Measurements from ENCODE around the gene ZIC4.

The ZIC4 gene

GRCh38 chr3:147404800-147405230 lies 1.5 kb downstream of the ZIC4 start:
- DNase-seq (ENCODE audit: low spot score): no peak

GRCh38 chr3:147404000-147404799 lies 2.1 kb downstream of the ZIC4 start:
- DNase-seq (ENCODE audit: low spot score): no peak

GRCh38 chr3:147403511-147403910 lies 2.8 kb downstream of the ZIC4 start:
- DNase-seq (ENCODE audit: low spot score): no peak

GRCh38 chr3:147402159-147402558 lies 4.2 kb downstream of the ZIC4 start:
- DNase-seq (ENCODE audit: low spot score): no peak

GRCh38 chr3:147401421-147401820 lies 4.9 kb downstream of the ZIC4 start:
- DNase-seq (ENCODE audit: low spot score): no peak

GRCh38 chr3:147400999-147401398 lies 5.3 kb downstream of the ZIC4 start:
- DNase-seq (ENCODE audit: low spot score): no peak

- DNase-seq (ENCODE audit: low spot score): no peak
Measured at GRCh38 chr3:147400111-147400510, 6.2 kb downstream of the ZIC4 start.

GRCh38 chr3:147398813-147399534 lies 7.4 kb downstream of the ZIC4 start:
- DNase-seq (ENCODE audit: low spot score): no peak

- DNase-seq (ENCODE audit: low spot score): no peak
Measured at GRCh38 chr3:147397875-147398812, 8.2 kb downstream of the ZIC4 start.

- DNase-seq (ENCODE audit: low spot score): no peak
Measured at GRCh38 chr3:147397155-147397874, 9.0 kb downstream of the ZIC4 start.

- DNase-seq (ENCODE audit: low spot score): no peak
Measured at GRCh38 chr3:147396712-147397046, 9.7 kb downstream of the ZIC4 start.

GRCh38 chr3:147395899-147396711 lies 10.2 kb downstream of the ZIC4 start:
- DNase-seq (ENCODE audit: low spot score): no peak

- no peak for DNase-seq (ENCODE audit: low spot score)
Measured at GRCh38 chr3:147394884-147395225, 11.5 kb downstream of the ZIC4 start.

GRCh38 chr3:147393943-147394883 lies 12.1 kb downstream of the ZIC4 start:
- DNase-seq (ENCODE audit: low spot score): no peak

- no peak for DNase-seq (ENCODE audit: low spot score)
Measured at GRCh38 chr3:147393261-147393942, 12.9 kb downstream of the ZIC4 start.

- DNase-seq (ENCODE audit: low spot score): no peak
Measured at GRCh38 chr3:147392625-147392946, 13.8 kb downstream of the ZIC4 start.

GRCh38 chr3:147391781-147392624 lies 14.3 kb downstream of the ZIC4 start:
- no peak for DNase-seq (ENCODE audit: low spot score)

Data from NAMALWA (cell line).